ENCODE measurements around the gene ZNF280B. TPM values are rescaled to one million over a fixed set of nuclear protein-coding genes. Genes with fewer than 3 reads are reported as not detected.

ZNF280B gene
- total and polyA plus RNA-seq, 9 of the 15 experiments (the other 6 are each of a cell fraction or from before 2014, with no cell fraction given): 7.7 to 29.9 (median 20.0) TPM

- no peak for ATAC-seq
- H3K27me3 ChIP-seq (ENCODE audit: control insufficient read depth in 2 of 2, insufficient read depth in 2 of 2, low read length in 2 of 2): no peaks in the 10 kb centered on the region
- no TSS peak for BruUV-seq (replicated peaks)
- peaks cover 52% of the 10 kb centered on the region for H3K9me1 ChIP-seq (ENCODE audit: control insufficient read depth, insufficient read depth, low read length)
- ChIA-PET CTCF (ENCODE audit: low intra/inter-chr PET ratio) (no interaction called here), POLR2A (interaction anchor here (0.5 to 15.3 kb wide), 34 partner anchors 11 to 1069 kb away, joined by 3 to 708 read pairs (median 4); partner anchors contain the start of genes GNAZ, ZNF280A and ZNF280B)
- no peak overlapping the region for H2AFZ ChIP-seq (ENCODE audit: low read depth, low read length)
- WGBS (ENCODE audit: insufficient coverage, low coverage, missing lambda C conversion rate): 62% methylated on average over 4 of the region's 4 CpGs
- H3K79me2 ChIP-seq (ENCODE audit: control insufficient read depth, insufficient read depth, low read length): peaks cover 84% of the 10 kb centered on the region
- peaks cover 76% of the 10 kb centered on the region for H3K36me3 ChIP-seq (ENCODE audit: control insufficient read depth, insufficient read depth, low read length)
- no peak for FAIRE-seq
- intact Hi-C loops (cut with micrococcal nuclease) (loop anchor here (5.0 to 10.0 kb wide), 4 partner anchors 77 to 920 kb away; partner anchors contain the start of genes CCDC116, MAPK1 and YDJC), in situ Hi-C loops (cut with MboI) (no loop called here)
- peaks cover 52 to 56% of the 10 kb centered on the region in 2 experiments for H3K4me1 ChIP-seq (replicated peaks in 1 of 2; ENCODE audit: control insufficient read depth in 2 of 2, insufficient read depth in 2 of 2, low read length in 2 of 2)
- H3K9ac ChIP-seq (ENCODE audit: insufficient read depth in 1 of 2, low read depth in 2 of 2, low read length in 2 of 2): peak overlapping the region; percentile 57 to 95
- peaks cover 66% of the 10 kb centered on the region for H4K20me1 ChIP-seq (replicated peaks; ENCODE audit: control insufficient read depth, insufficient read depth, low read length)
- H3K4me2 ChIP-seq (ENCODE audit: insufficient read depth, low read length): peak overlapping the region; percentile 67
- peak overlapping the region; percentile 38 for H3K27ac ChIP-seq (ENCODE audit: extremely low read depth, low read depth, low read length)
- H3K4me3 ChIP-seq: peak overlapping the region; percentile 0; the same call in 1 of the 2 replicates
- peak in 2 of 4 experiments; percentile 56 to 57 for DNase-seq (ENCODE audit: extremely low read depth in 1 of 4, low spot score in 3 of 4)
- H3K9me3 ChIP-seq (replicated peaks; ENCODE audit: control insufficient read depth, insufficient read depth, low read depth, low read length): no peaks in the 10 kb centered on the region
- no peak for TF ChIP-seq RBM22 (IDR thresholded peaks at IDR 0.05; ENCODE audit: low read depth, low read length, poor library complexity, severe bottlenecking)
- TF ChIP-seq ZNF57 (CRISPR knock-in tag; IDR thresholded peaks at IDR 0.05): no peak
- TF ChIP-seq CAMTA2 (CRISPR knock-in tag; conservative IDR thresholded peaks at IDR 0.05): no peak
- no peak for TF ChIP-seq NCOR1 (IDR thresholded peaks at IDR 0.05)
- TF ChIP-seq, protein P1, sequence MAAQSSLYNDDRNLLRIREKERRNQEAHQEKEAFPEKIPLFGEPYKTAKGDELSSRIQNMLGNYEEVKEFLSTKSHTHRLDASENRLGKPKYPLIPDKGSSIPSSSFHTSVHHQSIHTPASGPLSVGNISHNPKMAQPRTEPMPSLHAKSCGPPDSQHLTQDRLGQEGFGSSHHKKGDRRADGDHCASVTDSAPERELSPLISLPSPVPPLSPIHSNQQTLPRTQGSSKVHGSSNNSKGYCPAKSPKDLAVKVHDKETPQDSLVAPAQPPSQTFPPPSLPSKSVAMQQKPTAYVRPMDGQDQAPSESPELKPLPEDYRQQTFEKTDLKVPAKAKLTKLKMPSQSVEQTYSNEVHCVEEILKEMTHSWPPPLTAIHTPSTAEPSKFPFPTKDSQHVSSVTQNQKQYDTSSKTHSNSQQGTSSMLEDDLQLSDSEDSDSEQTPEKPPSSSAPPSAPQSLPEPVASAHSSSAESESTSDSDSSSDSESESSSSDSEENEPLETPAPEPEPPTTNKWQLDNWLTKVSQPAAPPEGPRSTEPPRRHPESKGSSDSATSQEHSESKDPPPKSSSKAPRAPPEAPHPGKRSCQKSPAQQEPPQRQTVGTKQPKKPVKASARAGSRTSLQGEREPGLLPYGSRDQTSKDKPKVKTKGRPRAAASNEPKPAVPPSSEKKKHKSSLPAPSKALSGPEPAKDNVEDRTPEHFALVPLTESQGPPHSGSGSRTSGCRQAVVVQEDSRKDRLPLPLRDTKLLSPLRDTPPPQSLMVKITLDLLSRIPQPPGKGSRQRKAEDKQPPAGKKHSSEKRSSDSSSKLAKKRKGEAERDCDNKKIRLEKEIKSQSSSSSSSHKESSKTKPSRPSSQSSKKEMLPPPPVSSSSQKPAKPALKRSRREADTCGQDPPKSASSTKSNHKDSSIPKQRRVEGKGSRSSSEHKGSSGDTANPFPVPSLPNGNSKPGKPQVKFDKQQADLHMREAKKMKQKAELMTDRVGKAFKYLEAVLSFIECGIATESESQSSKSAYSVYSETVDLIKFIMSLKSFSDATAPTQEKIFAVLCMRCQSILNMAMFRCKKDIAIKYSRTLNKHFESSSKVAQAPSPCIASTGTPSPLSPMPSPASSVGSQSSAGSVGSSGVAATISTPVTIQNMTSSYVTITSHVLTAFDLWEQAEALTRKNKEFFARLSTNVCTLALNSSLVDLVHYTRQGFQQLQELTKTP (IDR thresholded peaks at IDR 0.05; ENCODE audit: low read depth in 1 of 2, partially characterized antibody in 2 of 2): no peak
- TF ChIP-seq, protein P2, sequence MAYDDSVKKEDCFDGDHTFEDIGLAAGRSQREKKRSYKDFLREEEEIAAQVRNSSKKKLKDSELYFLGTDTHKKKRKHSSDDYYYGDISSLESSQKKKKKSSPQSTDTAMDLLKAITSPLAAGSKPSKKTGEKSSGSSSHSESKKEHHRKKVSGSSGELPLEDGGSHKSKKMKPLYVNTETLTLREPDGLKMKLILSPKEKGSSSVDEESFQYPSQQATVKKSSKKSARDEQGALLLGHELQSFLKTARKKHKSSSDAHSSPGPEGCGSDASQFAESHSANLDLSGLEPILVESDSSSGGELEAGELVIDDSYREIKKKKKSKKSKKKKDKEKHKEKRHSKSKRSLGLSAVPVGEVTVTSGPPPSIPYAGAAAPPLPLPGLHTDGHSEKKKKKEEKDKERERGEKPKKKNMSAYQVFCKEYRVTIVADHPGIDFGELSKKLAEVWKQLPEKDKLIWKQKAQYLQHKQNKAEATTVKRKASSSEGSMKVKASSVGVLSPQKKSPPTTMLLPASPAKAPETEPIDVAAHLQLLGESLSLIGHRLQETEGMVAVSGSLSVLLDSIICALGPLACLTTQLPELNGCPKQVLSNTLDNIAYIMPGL (CRISPR knock-in tag; IDR thresholded peaks at IDR 0.05): 0 out of 2 replicates have a peak, but pooled peaks have one; percentile 19
- TF ChIP-seq ATF6 (CRISPR knock-in tag; IDR thresholded peaks at IDR 0.05): no peak
Measured at GRCh38 chr22:22554587-22555284, 46.2 kb upstream of the ZNF280B start.

Measured in K562 (cell line).